ENCODE measurements around the gene LELP1. TPM values are rescaled to one million over a fixed set of nuclear protein-coding genes. Genes with fewer than 3 reads are reported as not detected.

LELP1 gene
- total RNA-seq, 1 experiment from 2014 or later: not detected

GRCh38 chr1:153168686-153169085, 34.5 kb upstream of the LELP1 start:
- DNase-seq: no peak
- Histone ChIP-seq H3K4ac (ENCODE audit: low read depth, low read length) (no peak overlapping the region), H3K4me1 (ENCODE audit: insufficient read depth, low read length) (no peaks in the 10 kb centered on the region), H3K79me1 (ENCODE audit: insufficient read depth, low read depth, low read length, poor library complexity, severe bottlenecking) (no peaks in the 10 kb centered on the region), H3K56ac (ENCODE audit: insufficient read length, low read depth, low read length) (no peak overlapping the region), H3K23ac (ENCODE audit: insufficient read length, low read depth, low read length) (no peak overlapping the region), H2BK20ac (ENCODE audit: low read depth, low read length, poor library complexity, severe bottlenecking) (no peak overlapping the region), H2BK120ac (ENCODE audit: low read depth, low read length, poor library complexity, severe bottlenecking) (no peak overlapping the region), H3K4me2 (ENCODE audit: insufficient read depth, insufficient read length, low read length) (no peak overlapping the region), H2BK12ac (ENCODE audit: insufficient read length, low read depth, low read length) (no peak overlapping the region), H2AFZ (ENCODE audit: low read length) (no peak overlapping the region), H3T11ph (ENCODE audit: low read length) (no peak overlapping the region), H2BK5ac (ENCODE audit: insufficient read length, low read length) (no peak overlapping the region), H3K23me2 (ENCODE audit: insufficient read length, low read depth, low read length, poor library complexity, severe bottlenecking) (no peaks in the 10 kb centered on the region), H3K27me3 (ENCODE audit: insufficient read depth, low read length) (no peaks in the 10 kb centered on the region), H3K27ac (ENCODE audit: insufficient read length, low read depth, low read length) (no peak overlapping the region), H4K8ac (replicated peaks; ENCODE audit: insufficient read length, low read depth, low read length) (no peak overlapping the region), H2BK15ac (ENCODE audit: low read depth, low read length) (no peak overlapping the region), H3K9ac (ENCODE audit: extremely low read depth, insufficient read length, low read length) (no peak overlapping the region), H2AK5ac (ENCODE audit: insufficient read length, low read length) (no peak overlapping the region), H3K9me3 (ENCODE audit: control insufficient read depth, low read depth, low read length) (no peaks in the 10 kb centered on the region), H3K18ac (ENCODE audit: insufficient read length, low read depth, low read length) (no peak overlapping the region), H4K91ac (ENCODE audit: insufficient read length, low read depth, low read length) (no peak overlapping the region), H4K5ac (ENCODE audit: insufficient read length, low read depth, low read length) (no peak overlapping the region), H3K14ac (ENCODE audit: insufficient read depth, low read length) (no peak overlapping the region), H4K20me1 (ENCODE audit: control insufficient read depth, insufficient read depth, insufficient read length) (no peaks in the 10 kb centered on the region), H3K79me2 (ENCODE audit: insufficient read depth, low read length) (no peaks in the 10 kb centered on the region)
- H3K36me3 Mint-ChIP-seq (ENCODE audit: insufficient read depth in 1 of 3, low read depth in 3 of 3): no peaks in the 10 kb centered on the region; a peak in 1 of 7 replicates
- peaks cover 0 to 4% of the 10 kb centered on the region in 2 experiments; a peak in 4 of 5 replicates for H3K9me3 Mint-ChIP-seq
- peaks cover under 1% of the 10 kb centered on the region for H3K27me3 Mint-ChIP-seq (ENCODE audit: low read depth)
- H3K4me3 Mint-ChIP-seq: no peak overlapping the region
- no peak for TF ChIP-seq CTCF (conservative IDR thresholded peaks at IDR 0.05)
- WGBS (ENCODE audit: extremely low coverage, insufficient read length, low lambda C conversion rate): no CpG with 5 or more reads among the region's 2 CpGs
- H3K4me1 Mint-ChIP-seq: no peaks in the 10 kb centered on the region
- no peak overlapping the region for H3K27ac Mint-ChIP-seq

All from H9 (cell line).